ENCODE data around the gene PSMC6.

PSMC6 gene

DNA sequence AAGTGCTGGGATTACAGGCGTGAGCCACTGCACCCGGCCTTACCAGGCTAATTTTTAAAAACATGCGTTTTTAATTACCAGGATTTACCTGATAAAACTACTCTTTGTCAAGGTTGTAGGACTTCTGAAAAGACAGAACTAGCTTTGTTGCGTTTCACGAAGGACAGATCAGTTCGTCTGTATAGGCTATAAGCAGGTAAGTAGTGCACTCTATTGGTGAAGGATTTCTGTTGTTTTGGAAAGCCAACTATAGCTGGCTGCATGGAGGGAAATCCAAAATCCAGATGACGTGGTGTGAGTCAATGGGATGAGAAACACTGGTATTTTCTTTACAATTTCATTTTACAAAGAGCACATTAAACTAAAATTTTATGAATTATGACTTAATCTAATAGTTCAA is 69.8 kb downstream of the PSMC6 start:
- Histone ChIP-seq H3K27ac (ENCODE audit: extremely low read depth, low read depth, low read length) (no peak overlapping the region), H3K4me3 (ENCODE audit: low read depth, low read length) (no peak overlapping the region), H3K4me1 (ENCODE audit: control insufficient read depth, insufficient read depth, low read length) (no peaks in the 10 kb centered on the region), H3K36me3 (ENCODE audit: control insufficient read depth in 2 of 2, insufficient read depth in 1 of 2, low read length in 2 of 2) (peaks cover 52 to 57% of the 10 kb centered on the region in 2 experiments), H3K9me3 (ENCODE audit: control insufficient read depth, insufficient read depth, low read depth, low read length) (no peaks in the 10 kb centered on the region)
- ChIA-PET POLR2A (no interaction called here), CTCF (interaction anchor here (0.6 kb wide), 1 partner anchor 9 kb away, joined by 4 read pairs; no protein-coding TSS in a partner anchor)
- TF ChIP-seq ZNF654 (tag by site-specific recombination; IDR thresholded peaks at IDR 0.05; ENCODE audit: low read depth): 0 out of 2 replicates have a peak, but pooled peaks have one; percentile 23
- TF ChIP-seq ZNF174 (tag by site-specific recombination; IDR thresholded peaks at IDR 0.05): no peak

Data from HEK293 (cell line).